CD4-positive, alpha-beta T cell treated with Interleukin-15 for 1 hour (primary cell): ENCODE results near the gene ADAMTS4.

Experiments used
- DNase-seq: peaks from one replicate; pipeline ENCODE4 v3.0.0-alpha.2; 2020

Gene ADAMTS4

GRCh38 chr1:161195171-161195570 is 3.7 kb downstream of the ADAMTS4 start:
- DNase-seq, result no peak

- no peak for DNase-seq
Measured at GRCh38 chr1:161193561-161194235, 5.2 kb downstream of the ADAMTS4 start.

GRCh38 chr1:161192476-161193465 is 6.1 kb downstream of the ADAMTS4 start:
- DNase-seq, result peak; percentile 76

GRCh38 chr1:161191971-161192370 is 6.9 kb downstream of the ADAMTS4 start:
- no peak for DNase-seq

- DNase-seq, result no peak
Measured at GRCh38 chr1:161190962-161191521, 7.8 kb downstream of the ADAMTS4 start.

GRCh38 chr1:161189036-161189435 is 9.8 kb downstream of the ADAMTS4 start:
- DNase-seq, result no peak

- DNase-seq, result no peak
Measured at GRCh38 chr1:161188381-161188780, 10.5 kb downstream of the ADAMTS4 start.

GRCh38 chr1:161187311-161187710 is 11.5 kb downstream of the ADAMTS4 start:
- no peak for DNase-seq

- peak; percentile 38 for DNase-seq
Measured at GRCh38 chr1:161185732-161186311, 13.0 kb downstream of the ADAMTS4 start.

- peak; percentile 87 for DNase-seq
Measured at GRCh38 chr1:161185282-161185682, 13.6 kb downstream of the ADAMTS4 start.

GRCh38 chr1:161182214-161182613 is 16.6 kb downstream of the ADAMTS4 start:
- DNase-seq, result peak; percentile 68

GRCh38 chr1:161180639-161181038 is 18.2 kb downstream of the ADAMTS4 start:
- DNase-seq, result no peak

- DNase-seq, result no peak
Measured at GRCh38 chr1:161179698-161180097, 19.2 kb downstream of the ADAMTS4 start.

GRCh38 chr1:161177936-161178244 is 21.0 kb downstream of the ADAMTS4 start:
- DNase-seq, result no peak

- peak; percentile 88 for DNase-seq
Measured at GRCh38 chr1:161177112-161177935, 21.5 kb downstream of the ADAMTS4 start, which contains the start of gene B4GALT3. Gene B4GALT3, minus strand, starts transcription at chr1:161177507. Its CDS starts 1,447 bp downstream, at chr1:161176060.

- DNase-seq, result no peak
Measured at GRCh38 chr1:161176468-161177111, 22.3 kb downstream of the ADAMTS4 start.

- DNase-seq, result no peak
Measured at GRCh38 chr1:161175771-161176453, 22.9 kb downstream of the ADAMTS4 start.

- no peak for DNase-seq
Measured at GRCh38 chr1:161174911-161175310, 23.9 kb downstream of the ADAMTS4 start.

GRCh38 chr1:161173711-161174110 is 25.1 kb downstream of the ADAMTS4 start:
- DNase-seq, result no peak

- DNase-seq, result no peak
Measured at GRCh38 chr1:161172776-161173376, 26.0 kb downstream of the ADAMTS4 start.

GRCh38 chr1:161172349-161172748 is 26.5 kb downstream of the ADAMTS4 start:
- no peak for DNase-seq
